G401 (cell line): ENCODE data around the gene ANKFY1. TPM values are rescaled to one million over a fixed set of nuclear protein-coding genes. Genes with fewer than 3 reads are reported as not detected.

Source experiments
- DNase-seq: peaks from one replicate; pipeline ENCODE4 v3.0.0-alpha.2; 2015; ENCODE audit warnings: low spot score
- in situ Hi-C: cut with HindIII; loops from 2 replicates; pipeline ENCODE4 v1.10.0; 2016; ENCODE audit warnings: low sequenced_read_pairs, mixed read lengths
- total RNA-seq: library from RNA; depleted of rRNA; stranded (reverse); fragments of >200 nt; shearing (Covaris generic); gene quantifications from 2 replicates; pipeline ENCODE4 v1.2.3, GENCODE V29; 2014

The ANKFY1 gene
- total RNA-seq, 1 experiment from 2014 or later, result 22.2 TPM

- DNase-seq, result no peak
- in situ Hi-C loops, result no loop called here
These were observed 101.5 kb downstream of the ANKFY1 start for GRCh38 chr17:4162321-4162720.

GRCh38 chr17:4161967-4162305, 101.8 kb downstream of the ANKFY1 start:
- in situ Hi-C loops, result no loop called here
- no peak for DNase-seq

- DNase-seq, result no peak
- in situ Hi-C loops, result no loop called here
These were observed 102.4 kb downstream of the ANKFY1 start for GRCh38 chr17:4161192-4161966.

- no peak for DNase-seq
- in situ Hi-C loops, result no loop called here
These were observed 103.4 kb downstream of the ANKFY1 start for GRCh38 chr17:4160294-4160859.

GRCh38 chr17:4159761-4160160, 104.0 kb downstream of the ANKFY1 start:
- no peak for DNase-seq
- in situ Hi-C loops, result no loop called here

GRCh38 chr17:4157618-4158333, 106.0 kb downstream of the ANKFY1 start:
- DNase-seq, result no peak
- in situ Hi-C loops, result no loop called here

GRCh38 chr17:4156750-4157381, 106.9 kb downstream of the ANKFY1 start:
- in situ Hi-C loops, result no loop called here
- no peak for DNase-seq

GRCh38 chr17:4155980-4156620, 107.7 kb downstream of the ANKFY1 start:
- no peak for DNase-seq
- in situ Hi-C loops, result no loop called here

- DNase-seq, result no peak
- in situ Hi-C loops, result no loop called here
These were observed 109.6 kb downstream of the ANKFY1 start for GRCh38 chr17:4154201-4154600.

GRCh38 chr17:4152471-4152870, 111.3 kb downstream of the ANKFY1 start:
- in situ Hi-C loops, result no loop called here
- no peak for DNase-seq

- in situ Hi-C loops, result no loop called here
- DNase-seq, result no peak
These were observed 113.7 kb downstream of the ANKFY1 start for GRCh38 chr17:4150096-4150495.

- in situ Hi-C loops, result no loop called here
These were observed 115.0 kb downstream of the ANKFY1 start for GRCh38 chr17:4148611-4149308.

GRCh38 chr17:4147751-4148310, 115.9 kb downstream of the ANKFY1 start:
- DNase-seq, result no peak
- in situ Hi-C loops, result no loop called here

More at GRCh38 chr17:4148611-4149308, 115.0 kb downstream of the ANKFY1 start:
- DNase-seq, result no peak

GRCh38 chr17:4146641-4147040, 117.1 kb downstream of the ANKFY1 start:
- no peak for DNase-seq
- in situ Hi-C loops, result no loop called here

GRCh38 chr17:4144422-4144747, 119.4 kb downstream of the ANKFY1 start:
- in situ Hi-C loops, result no loop called here
- no peak for DNase-seq

GRCh38 chr17:4143563-4144421, 120.0 kb downstream of the ANKFY1 start:
- in situ Hi-C loops, result no loop called here

GRCh38 chr17:4142107-4142900, 121.5 kb downstream of the ANKFY1 start:
- DNase-seq, result no peak
- in situ Hi-C loops, result no loop called here

More at GRCh38 chr17:4143563-4144421, 120.0 kb downstream of the ANKFY1 start:
- DNase-seq, result peak; percentile 92
